Peyer's patch (tissue), 4 donors: ENCODE data around the gene STPG3.

Experiments
- POLR2A ChIP-seq, 2 donors: fragments of 450-650 bp; IDR thresholded peaks; one replicate each; pipeline ENCODE4 v1.5.1; 2017; ENCODE audit warnings: antibody characterized with exemption in 2 of 2, mild to moderate bottlenecking in 2 of 2, moderate library complexity in 2 of 2
- TF ChIP-seq, protein P1 (sequence below), 6 experiments: fragments of 450-650 bp in 4 of 6; fragments of 200-600 bp in 2 of 6; sonication (generic) in 1 of 6; IDR thresholded peaks; one replicate each; pipeline ENCODE4 v1.5.1; 2017 to 2019; ENCODE audit warnings: antibody characterized with exemption in 6 of 6, mild to moderate bottlenecking in 3 of 6, moderate library complexity in 1 of 6

DNA sequence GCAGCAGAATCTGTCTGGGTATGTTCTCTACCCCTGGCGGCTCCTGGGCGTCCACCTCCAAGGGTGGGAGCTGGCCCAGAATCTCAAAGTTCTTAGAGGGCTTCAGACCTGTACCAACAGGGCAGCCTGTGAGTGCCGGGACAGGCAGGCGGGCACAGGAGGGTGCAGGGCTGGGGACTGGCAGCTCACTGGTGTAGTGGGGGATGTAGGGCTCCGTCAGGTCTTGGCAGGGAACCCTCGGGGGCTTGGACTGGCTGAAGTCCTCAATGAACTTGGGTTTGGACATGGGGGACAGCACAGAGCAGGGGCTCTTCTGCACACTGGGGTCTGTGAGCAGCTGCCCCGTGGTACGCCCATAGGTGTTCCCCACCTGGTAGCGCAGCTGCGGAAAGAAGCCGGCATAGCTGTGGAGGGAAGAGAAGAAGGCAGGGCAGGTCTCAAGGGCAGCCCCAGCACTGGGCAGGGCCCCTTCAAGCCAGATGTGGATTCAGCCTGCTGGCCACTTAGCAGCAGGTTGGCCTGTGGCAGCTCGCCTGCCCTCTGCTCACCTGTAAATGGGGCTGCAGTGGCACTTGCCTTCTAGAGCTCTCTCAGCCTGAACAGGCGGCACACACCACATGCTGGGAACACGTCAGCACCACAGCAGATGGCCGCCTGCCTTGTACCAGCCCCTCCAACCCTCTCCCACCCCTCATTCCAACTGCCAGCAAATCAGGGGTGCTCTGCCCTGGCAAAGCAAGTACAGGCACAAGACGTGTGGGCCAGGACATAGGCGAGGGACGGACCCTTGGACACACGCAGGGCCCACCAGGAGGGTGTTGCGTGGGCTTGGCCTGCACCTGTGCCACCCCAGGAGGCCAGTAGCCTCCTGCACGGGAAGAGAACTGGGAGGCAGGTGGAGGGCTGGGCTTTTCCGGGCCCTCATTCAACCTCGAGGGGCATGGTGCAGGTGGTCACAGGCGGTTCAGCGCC, 5.3 kb upstream of the STPG3 start:
- TF ChIP-seq, protein P1, sequence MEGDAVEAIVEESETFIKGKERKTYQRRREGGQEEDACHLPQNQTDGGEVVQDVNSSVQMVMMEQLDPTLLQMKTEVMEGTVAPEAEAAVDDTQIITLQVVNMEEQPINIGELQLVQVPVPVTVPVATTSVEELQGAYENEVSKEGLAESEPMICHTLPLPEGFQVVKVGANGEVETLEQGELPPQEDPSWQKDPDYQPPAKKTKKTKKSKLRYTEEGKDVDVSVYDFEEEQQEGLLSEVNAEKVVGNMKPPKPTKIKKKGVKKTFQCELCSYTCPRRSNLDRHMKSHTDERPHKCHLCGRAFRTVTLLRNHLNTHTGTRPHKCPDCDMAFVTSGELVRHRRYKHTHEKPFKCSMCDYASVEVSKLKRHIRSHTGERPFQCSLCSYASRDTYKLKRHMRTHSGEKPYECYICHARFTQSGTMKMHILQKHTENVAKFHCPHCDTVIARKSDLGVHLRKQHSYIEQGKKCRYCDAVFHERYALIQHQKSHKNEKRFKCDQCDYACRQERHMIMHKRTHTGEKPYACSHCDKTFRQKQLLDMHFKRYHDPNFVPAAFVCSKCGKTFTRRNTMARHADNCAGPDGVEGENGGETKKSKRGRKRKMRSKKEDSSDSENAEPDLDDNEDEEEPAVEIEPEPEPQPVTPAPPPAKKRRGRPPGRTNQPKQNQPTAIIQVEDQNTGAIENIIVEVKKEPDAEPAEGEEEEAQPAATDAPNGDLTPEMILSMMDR (IDR thresholded peaks at IDR 0.05): no peak
- no peak for TF ChIP-seq POLR2A (IDR thresholded peaks at IDR 0.05)
